Peyer's patch (tissue), 4 donors: ENCODE results near the gene MYO18B.

Experiments used
- POLR2A ChIP-seq, 2 donors: fragments of 450-650 bp; IDR thresholded peaks; one replicate each; pipeline ENCODE4 v1.5.1; 2017; ENCODE audit warnings: antibody characterized with exemption in 2 of 2, mild to moderate bottlenecking in 2 of 2, moderate library complexity in 2 of 2
- TF ChIP-seq, protein P1 (sequence below), 6 experiments: fragments of 450-650 bp in 4 of 6; fragments of 200-600 bp in 2 of 6; sonication (generic) in 1 of 6; IDR thresholded peaks; one replicate each; pipeline ENCODE4 v1.5.1; 2017 to 2019; ENCODE audit warnings: antibody characterized with exemption in 6 of 6, mild to moderate bottlenecking in 3 of 6, moderate library complexity in 1 of 6

DNA sequence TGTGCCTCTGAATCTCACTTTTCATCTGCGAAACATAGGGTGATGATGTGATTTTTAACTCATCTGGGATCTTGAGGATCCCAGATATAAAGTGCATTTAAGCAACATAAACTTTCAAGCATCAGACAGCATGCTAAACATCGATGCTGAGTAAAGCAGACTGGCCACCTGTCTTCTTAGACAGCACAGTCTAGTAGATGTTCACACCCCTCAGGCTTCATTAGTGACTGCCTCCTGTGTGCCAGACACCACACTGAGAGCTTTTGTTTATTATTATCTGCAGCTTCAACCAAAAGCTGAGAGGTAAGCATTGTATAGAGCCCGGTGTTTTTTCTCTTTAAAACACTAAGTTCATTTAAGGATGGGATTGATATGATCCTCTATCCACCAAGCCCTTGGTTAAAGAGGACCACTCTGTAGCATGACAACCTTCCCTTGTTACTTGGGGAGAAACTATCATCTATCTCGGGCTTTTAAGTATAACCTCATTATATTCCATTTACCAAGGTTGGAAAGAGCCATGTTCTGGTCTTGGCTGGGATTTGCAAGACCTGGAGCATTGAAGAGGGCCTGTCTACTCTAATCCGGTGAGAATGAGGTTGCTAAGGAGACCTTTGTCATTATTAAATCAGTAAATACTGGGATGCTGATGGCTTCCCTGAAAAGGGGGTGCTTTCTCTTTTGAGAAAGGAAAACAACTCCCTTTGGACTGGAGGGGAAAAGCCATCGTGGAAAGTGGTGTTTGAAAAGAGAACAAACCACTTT, 313.0 kb downstream of the MYO18B start:
- TF ChIP-seq, protein P1, sequence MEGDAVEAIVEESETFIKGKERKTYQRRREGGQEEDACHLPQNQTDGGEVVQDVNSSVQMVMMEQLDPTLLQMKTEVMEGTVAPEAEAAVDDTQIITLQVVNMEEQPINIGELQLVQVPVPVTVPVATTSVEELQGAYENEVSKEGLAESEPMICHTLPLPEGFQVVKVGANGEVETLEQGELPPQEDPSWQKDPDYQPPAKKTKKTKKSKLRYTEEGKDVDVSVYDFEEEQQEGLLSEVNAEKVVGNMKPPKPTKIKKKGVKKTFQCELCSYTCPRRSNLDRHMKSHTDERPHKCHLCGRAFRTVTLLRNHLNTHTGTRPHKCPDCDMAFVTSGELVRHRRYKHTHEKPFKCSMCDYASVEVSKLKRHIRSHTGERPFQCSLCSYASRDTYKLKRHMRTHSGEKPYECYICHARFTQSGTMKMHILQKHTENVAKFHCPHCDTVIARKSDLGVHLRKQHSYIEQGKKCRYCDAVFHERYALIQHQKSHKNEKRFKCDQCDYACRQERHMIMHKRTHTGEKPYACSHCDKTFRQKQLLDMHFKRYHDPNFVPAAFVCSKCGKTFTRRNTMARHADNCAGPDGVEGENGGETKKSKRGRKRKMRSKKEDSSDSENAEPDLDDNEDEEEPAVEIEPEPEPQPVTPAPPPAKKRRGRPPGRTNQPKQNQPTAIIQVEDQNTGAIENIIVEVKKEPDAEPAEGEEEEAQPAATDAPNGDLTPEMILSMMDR (IDR thresholded peaks at IDR 0.05), result no peak
- no peak for TF ChIP-seq POLR2A (IDR thresholded peaks at IDR 0.05)
